H9 (cell line): ENCODE measurements around the gene TMEM59. TPM values are rescaled to one million over a fixed set of nuclear protein-coding genes. Genes with fewer than 3 reads are reported as not detected.
"Not testable (repeated sequence)": the region's sequence is repeated elsewhere in the genome, so short reads cannot be mapped to it uniquely, and the experiment has no call there.

ENCODE experiments used
- DNase-seq: peaks from one replicate; pipeline ENCODE4 v3.0.0-alpha.2; 2017
- H2AFZ ChIP-seq: one replicate; pipeline ENCODE4 v1.6.1; 2013; ENCODE audit warnings: mild to moderate bottlenecking, low read length, control low read depth, moderate library complexity
- H2AK5ac ChIP-seq: 2 replicates; pipeline ENCODE4 v1.6.1; 2013; ENCODE audit warnings: low read length, control low read depth, mixed read lengths; ENCODE audit not compliant: insufficient read length
- H2BK120ac ChIP-seq: one replicate; pipeline ENCODE4 v1.6.1; 2013; ENCODE audit warnings: low read depth, mild to moderate bottlenecking, low read length, control low read depth, inconsistent platforms; ENCODE audit not compliant: poor library complexity, severe bottlenecking
- H2BK12ac ChIP-seq: 2 replicates; pipeline ENCODE4 v1.6.1; 2013; ENCODE audit warnings: low read length, control low read depth, mixed read lengths, low read depth; ENCODE audit not compliant: insufficient read length
- H2BK15ac ChIP-seq: 2 replicates; pipeline ENCODE4 v1.6.1; 2013; ENCODE audit warnings: low read depth, low read length, control low read depth
- H2BK20ac ChIP-seq: one replicate; pipeline ENCODE4 v1.6.1; 2013; ENCODE audit warnings: low read depth, mild to moderate bottlenecking, low read length, control low read depth, inconsistent platforms; ENCODE audit not compliant: poor library complexity, severe bottlenecking
- H2BK5ac ChIP-seq: 2 replicates; pipeline ENCODE4 v1.6.1; 2013; ENCODE audit warnings: low read length, control low read depth, mixed read lengths; ENCODE audit not compliant: insufficient read length
- H3K14ac ChIP-seq: 2 replicates; pipeline ENCODE4 v1.6.1; 2013; ENCODE audit warnings: low read length, control low read depth; ENCODE audit not compliant: insufficient read depth
- H3K18ac ChIP-seq: 2 replicates; pipeline ENCODE4 v1.6.1; 2013; ENCODE audit warnings: low read depth, mild to moderate bottlenecking, mixed read lengths, low read length, control low read depth; ENCODE audit not compliant: insufficient read length
- H3K23ac ChIP-seq: 2 replicates; pipeline ENCODE4 v1.6.1; 2013; ENCODE audit warnings: low read length, control low read depth, mixed read lengths, low read depth; ENCODE audit not compliant: insufficient read length
- H3K23me2 ChIP-seq: 2 replicates; pipeline ENCODE4 v1.6.1; 2013; ENCODE audit warnings: low read depth, mild to moderate bottlenecking, mixed read lengths, low read length, control low read depth; ENCODE audit not compliant: insufficient read length, poor library complexity, severe bottlenecking
- H3K27ac ChIP-seq: 2 replicates; pipeline ENCODE4 v1.5.1; 2013; ENCODE audit warnings: low read length, control low read depth, mixed read lengths, low read depth; ENCODE audit not compliant: insufficient read length
- H3K27me3 ChIP-seq: 2 replicates; pipeline ENCODE4 v1.6.1; 2013; ENCODE audit warnings: low read length, control low read depth, inconsistent platforms; ENCODE audit not compliant: insufficient read depth
- H3K4ac ChIP-seq: 2 replicates; pipeline ENCODE4 v1.6.1; 2013; ENCODE audit warnings: low read depth, mild to moderate bottlenecking, control low read depth, inconsistent platforms, low read length, moderate library complexity
- H3K4me1 ChIP-seq: 2 replicates; pipeline ENCODE4 v1.6.1; 2013; ENCODE audit warnings: low read length, control low read depth, inconsistent platforms; ENCODE audit not compliant: insufficient read depth
- H3K4me2 ChIP-seq: 2 replicates; pipeline ENCODE4 v1.6.1; 2013; ENCODE audit warnings: low read length, control low read depth, mixed read lengths; ENCODE audit not compliant: insufficient read length, insufficient read depth
- H3K56ac ChIP-seq: 2 replicates; pipeline ENCODE4 v1.6.1; 2013; ENCODE audit warnings: low read depth, mild to moderate bottlenecking, mixed read lengths, low read length, control low read depth; ENCODE audit not compliant: insufficient read length
- H3K79me1 ChIP-seq: 2 replicates; pipeline ENCODE4 v1.6.1; 2013; ENCODE audit warnings: low read depth, mild to moderate bottlenecking, moderate library complexity, low read length, control low read depth, inconsistent platforms; ENCODE audit not compliant: insufficient read depth, poor library complexity, severe bottlenecking
- H3K79me2 ChIP-seq: 2 replicates; pipeline ENCODE4 v1.6.1; 2013; ENCODE audit warnings: low read length, control low read depth, inconsistent platforms; ENCODE audit not compliant: insufficient read depth
- H3K9ac ChIP-seq: 2 replicates; pipeline ENCODE4 v1.6.1; 2013; ENCODE audit warnings: low read length, control low read depth, mixed read lengths; ENCODE audit not compliant: insufficient read length; ENCODE audit errors: extremely low read depth
- H3K9me3 ChIP-seq: one replicate; pipeline ENCODE4 v1.6.1; 2013; ENCODE audit warnings: low read depth, low read length, inconsistent platforms; ENCODE audit not compliant: control insufficient read depth
- H3T11ph ChIP-seq: one replicate; pipeline ENCODE4 v1.6.1; 2013; ENCODE audit warnings: mild to moderate bottlenecking, low read length, control low read depth, inconsistent platforms
- H4K20me1 ChIP-seq: one replicate; pipeline ENCODE4 v1.6.1; 2013; ENCODE audit not compliant: control insufficient read depth, insufficient read length, insufficient read depth
- H4K5ac ChIP-seq: 2 replicates; pipeline ENCODE4 v1.6.1; 2013; ENCODE audit warnings: low read depth, mild to moderate bottlenecking, mixed read lengths, low read length, control low read depth; ENCODE audit not compliant: insufficient read length
- H4K8ac ChIP-seq: replicated peaks from 2 replicates; pipeline ENCODE4 v1.6.1; 2013; ENCODE audit warnings: low read length, control low read depth, mixed read lengths, low read depth; ENCODE audit not compliant: insufficient read length
- H4K91ac ChIP-seq: 2 replicates; pipeline ENCODE4 v1.6.1; 2013; ENCODE audit warnings: low read depth, mild to moderate bottlenecking, moderate library complexity, mixed read lengths, low read length, control low read depth; ENCODE audit not compliant: insufficient read length
- H3K27ac Mint-ChIP-seq, 3 experiments: 2 replicates in 2 of 3; 3 replicates in 1 of 3; pipeline ENCODE4 v1.8.0; 2020 to 2021; ENCODE audit warnings: mixed read lengths in 3 of 3, mild to moderate bottlenecking in 1 of 3, moderate library complexity in 1 of 3
- H3K27me3 Mint-ChIP-seq: 2 replicates; pipeline ENCODE4 v1.8.0; 2021; ENCODE audit warnings: low read depth, mild to moderate bottlenecking, moderate library complexity, mixed read lengths
- H3K36me3 Mint-ChIP-seq, 3 experiments: 2 replicates in 2 of 3; 3 replicates in 1 of 3; pipeline ENCODE4 v1.8.0; 2020 to 2021; ENCODE audit warnings: low read depth in 3 of 3, mixed read lengths in 3 of 3; ENCODE audit not compliant: insufficient read depth in 1 of 3
- H3K4me1 Mint-ChIP-seq, 2 experiments: 2 replicates each; pipeline ENCODE4 v1.8.0; 2020; ENCODE audit warnings: mixed read lengths in 2 of 2
- H3K4me3 Mint-ChIP-seq, 2 experiments: 2 replicates in 1 of 2; 3 replicates in 1 of 2; pipeline ENCODE4 v1.8.0; 2020 to 2021; ENCODE audit warnings: mild to moderate bottlenecking in 2 of 2, mixed read lengths in 2 of 2, moderate library complexity in 1 of 2
- H3K9me3 Mint-ChIP-seq, 2 experiments: 2 replicates in 1 of 2; 3 replicates in 1 of 2; pipeline ENCODE4 v1.8.0; 2020; ENCODE audit warnings: mild to moderate bottlenecking in 2 of 2, mixed read lengths in 2 of 2, moderate library complexity in 1 of 2
- WGBS: extraction: QIAGEN DNeasy Blood & Tissue Kit; methylation state at CpG from one replicate; pipeline ENCODE4 v1.1.7; 2013; ENCODE audit warnings: missing lambda C conversion rate, low lambda C conversion rate, mixed read lengths; ENCODE audit not compliant: insufficient read length; ENCODE audit errors: extremely low coverage; 5-methylcytosine and 5-hydroxymethylcytosine counted together
- total RNA-seq: library from RNA; stranded (reverse); gene quantifications from 2 replicates; pipeline ENCODE4 v1.2.1, GENCODE V29; 2021
- TF ChIP-seq, protein P1 (sequence below): fragments of 200-600 bp; sonication (generic); conservative IDR thresholded peaks from 3 replicates; pipeline ENCODE4 v1.8.0; 2021; ENCODE audit warnings: antibody characterized with exemption, mild to moderate bottlenecking

The TMEM59 gene
- total RNA-seq, 1 experiment from 2014 or later = 111 TPM

DNA sequence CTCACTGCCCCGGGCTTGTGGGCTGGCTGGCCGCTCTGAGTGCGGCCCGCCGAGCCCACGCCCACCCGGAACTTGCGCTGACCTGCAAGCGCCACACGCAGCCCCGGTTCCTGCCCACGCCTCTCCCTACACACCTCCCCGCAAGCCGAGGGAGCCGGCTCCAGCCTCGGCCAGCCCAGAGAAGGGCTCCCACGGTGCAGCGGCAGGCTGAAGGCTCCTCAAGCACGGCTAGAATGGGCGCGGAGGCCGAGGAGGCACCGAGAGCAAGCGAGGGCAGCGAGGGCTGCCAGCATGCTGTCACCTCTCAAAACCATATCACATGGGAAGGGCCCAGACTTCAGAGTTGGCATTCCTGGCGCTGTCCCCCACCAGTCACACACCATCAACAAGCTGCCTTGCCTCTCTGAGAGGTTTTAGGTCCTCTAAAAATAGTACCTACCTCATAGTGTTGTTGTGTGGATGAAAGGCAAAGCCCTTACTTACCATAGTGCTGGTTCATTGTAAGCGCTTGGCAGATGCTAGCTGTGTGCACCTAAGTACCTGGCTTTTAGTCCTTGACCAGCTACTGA, 48.4 kb downstream of the TMEM59 start:
- no peak overlapping the region for H3K4ac ChIP-seq
- H3K9me3 Mint-ChIP-seq = peaks cover 8 to 11% of the 10 kb centered on the region in 2 experiments; a peak in 4 of 5 replicates
- no peak overlapping the region for H3T11ph ChIP-seq
- H2BK120ac ChIP-seq = no peak overlapping the region
- TF ChIP-seq, protein P1, sequence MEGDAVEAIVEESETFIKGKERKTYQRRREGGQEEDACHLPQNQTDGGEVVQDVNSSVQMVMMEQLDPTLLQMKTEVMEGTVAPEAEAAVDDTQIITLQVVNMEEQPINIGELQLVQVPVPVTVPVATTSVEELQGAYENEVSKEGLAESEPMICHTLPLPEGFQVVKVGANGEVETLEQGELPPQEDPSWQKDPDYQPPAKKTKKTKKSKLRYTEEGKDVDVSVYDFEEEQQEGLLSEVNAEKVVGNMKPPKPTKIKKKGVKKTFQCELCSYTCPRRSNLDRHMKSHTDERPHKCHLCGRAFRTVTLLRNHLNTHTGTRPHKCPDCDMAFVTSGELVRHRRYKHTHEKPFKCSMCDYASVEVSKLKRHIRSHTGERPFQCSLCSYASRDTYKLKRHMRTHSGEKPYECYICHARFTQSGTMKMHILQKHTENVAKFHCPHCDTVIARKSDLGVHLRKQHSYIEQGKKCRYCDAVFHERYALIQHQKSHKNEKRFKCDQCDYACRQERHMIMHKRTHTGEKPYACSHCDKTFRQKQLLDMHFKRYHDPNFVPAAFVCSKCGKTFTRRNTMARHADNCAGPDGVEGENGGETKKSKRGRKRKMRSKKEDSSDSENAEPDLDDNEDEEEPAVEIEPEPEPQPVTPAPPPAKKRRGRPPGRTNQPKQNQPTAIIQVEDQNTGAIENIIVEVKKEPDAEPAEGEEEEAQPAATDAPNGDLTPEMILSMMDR = no peak
- no peak overlapping the region for H2AK5ac ChIP-seq
- no peaks in the 10 kb centered on the region for H3K4me1 ChIP-seq
- no peak overlapping the region for H2BK5ac ChIP-seq
- no peak overlapping the region for H3K4me2 ChIP-seq
- no peak overlapping the region for H3K9ac ChIP-seq
- H4K20me1 ChIP-seq = no peaks in the 10 kb centered on the region
- no peaks in the 10 kb centered on the region for H3K79me2 ChIP-seq
- no peak for DNase-seq
- no peak overlapping the region for H2BK15ac ChIP-seq
- H3K27ac Mint-ChIP-seq = no peak overlapping the region
- no peak overlapping the region for H4K8ac ChIP-seq
- no peak overlapping the region for H4K5ac ChIP-seq
- H3K23me2 ChIP-seq = no peaks in the 10 kb centered on the region
- H3K27me3 Mint-ChIP-seq = peaks cover 9% of the 10 kb centered on the region
- no peak overlapping the region for H2BK20ac ChIP-seq
- H3K27ac ChIP-seq = no peak overlapping the region
- no peak overlapping the region for H3K18ac ChIP-seq
- no peak overlapping the region for H3K14ac ChIP-seq
- H3K56ac ChIP-seq = no peak overlapping the region
- H3K79me1 ChIP-seq = no peaks in the 10 kb centered on the region
- H3K27me3 ChIP-seq = no peaks in the 10 kb centered on the region
- H3K36me3 Mint-ChIP-seq = no peaks in the 10 kb centered on the region; a peak in 1 of 7 replicates
- no peak overlapping the region for H4K91ac ChIP-seq
- WGBS = no CpG with 5 or more reads among the region's 27 CpGs
- H2AFZ ChIP-seq = no peak overlapping the region
- H3K9me3 ChIP-seq = no peaks in the 10 kb centered on the region
- no peak overlapping the region for H3K23ac ChIP-seq
- no peaks in the 10 kb centered on the region for H3K4me1 Mint-ChIP-seq
- no peak overlapping the region for H3K4me3 Mint-ChIP-seq
- H2BK12ac ChIP-seq = no peak overlapping the region

- H3K27me3 Mint-ChIP-seq, H3K4me1 Mint-ChIP-seq, H3K27ac Mint-ChIP-seq, H3K23ac ChIP-seq, H3K27me3 ChIP-seq, H3K4me1 ChIP-seq, H3K4me2 ChIP-seq, H3K56ac ChIP-seq, H2BK12ac ChIP-seq, H4K91ac ChIP-seq, H3K4me3 Mint-ChIP-seq, H2AFZ ChIP-seq, H3K36me3 Mint-ChIP-seq, H3T11ph ChIP-seq, H3K18ac ChIP-seq, H3K9ac ChIP-seq, H3K79me1 ChIP-seq, H3K79me2 ChIP-seq, H3K14ac ChIP-seq, H4K20me1 ChIP-seq, H3K4ac ChIP-seq, H2BK120ac ChIP-seq, H2BK15ac ChIP-seq, H3K23me2 ChIP-seq, H3K9me3 ChIP-seq, H3K27ac ChIP-seq, H2BK20ac ChIP-seq, H4K5ac ChIP-seq, H4K8ac ChIP-seq, H2AK5ac ChIP-seq, H2BK5ac ChIP-seq, DNase-seq: not testable (repeated sequence)
- WGBS = no CpG with 5 or more reads among the region's 19 CpGs
- H3K9me3 Mint-ChIP-seq = peaks cover 8 to 11% of the 10 kb centered on the region in 2 experiments; a peak in 4 of 5 replicates
Observed at GRCh38 chr1:54003750-54004480, 49.1 kb downstream of the TMEM59 start.
